IPS-18c (cell line): Measurements from ENCODE around the gene NMT1.

Source experiments
- H3K4me3 ChIP-seq: 2 replicates; pipeline ENCODE4 v1.7.0; 2013; ENCODE audit warnings: low read depth, mild to moderate bottlenecking, low read length, moderate library complexity; ENCODE audit not compliant: insufficient read depth
- H3K9me3 ChIP-seq: one replicate; pipeline ENCODE4 v1.6.1; 2013; ENCODE audit warnings: mild to moderate bottlenecking, low read length, moderate library complexity; ENCODE audit not compliant: control insufficient read depth, insufficient read depth

Gene NMT1

DNA sequence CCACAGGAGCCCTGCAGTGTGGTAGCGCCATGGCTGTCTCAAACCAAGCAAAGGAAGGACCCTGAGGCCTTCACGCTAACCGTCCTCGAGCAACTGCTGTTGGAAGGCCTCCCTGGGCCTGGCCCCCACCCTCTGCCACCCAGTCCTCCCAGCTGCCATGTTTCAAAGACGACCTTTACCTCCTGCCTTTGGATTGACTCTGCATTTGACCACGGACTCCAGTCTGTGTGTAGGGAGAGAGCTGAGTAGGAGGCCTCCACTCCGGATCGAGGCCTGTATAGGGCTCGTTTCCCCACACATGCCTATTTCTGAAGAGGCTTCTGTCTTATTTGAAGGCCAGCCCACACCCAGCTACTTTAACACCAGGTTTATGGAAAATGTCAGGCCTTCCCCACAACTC, 46.9 kb downstream of the NMT1 start:
- Histone ChIP-seq H3K4me3 (no peak overlapping the region), H3K9me3 (peaks cover 2% of the 10 kb centered on the region)

GRCh38 chr17:45108595-45109521, 47.7 kb downstream of the NMT1 start:
- Histone ChIP-seq H3K4me3 (no peak overlapping the region), H3K9me3 (peaks cover 2% of the 10 kb centered on the region)

- no peak overlapping the region for H3K4me3 ChIP-seq
- H3K9me3 ChIP-seq = peaks cover 2% of the 10 kb centered on the region
Observed at GRCh38 chr17:45110676-45111611, 49.8 kb downstream of the NMT1 start.

DNA sequence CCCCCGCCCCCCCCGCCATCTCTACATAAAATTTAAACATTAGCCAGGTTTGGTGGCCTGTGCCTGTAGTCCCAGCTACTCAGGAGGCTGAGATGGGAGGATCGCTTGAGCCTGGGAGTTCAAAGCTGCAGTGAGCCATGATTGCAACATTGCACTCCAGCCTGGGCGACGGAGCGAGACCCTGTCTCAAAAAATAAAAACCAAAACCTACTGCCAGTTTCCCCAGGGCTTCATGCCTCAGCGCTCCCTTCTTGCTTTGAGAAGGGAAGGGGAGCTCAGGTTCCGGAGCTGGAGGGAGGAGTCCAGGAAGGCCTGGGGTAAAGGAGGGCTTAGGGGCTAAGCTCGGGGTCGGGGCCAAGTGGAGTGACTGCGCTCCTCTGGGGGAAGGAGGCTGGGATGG, 50.7 kb downstream of the NMT1 start:
- no peak overlapping the region for H3K4me3 ChIP-seq

DNA sequence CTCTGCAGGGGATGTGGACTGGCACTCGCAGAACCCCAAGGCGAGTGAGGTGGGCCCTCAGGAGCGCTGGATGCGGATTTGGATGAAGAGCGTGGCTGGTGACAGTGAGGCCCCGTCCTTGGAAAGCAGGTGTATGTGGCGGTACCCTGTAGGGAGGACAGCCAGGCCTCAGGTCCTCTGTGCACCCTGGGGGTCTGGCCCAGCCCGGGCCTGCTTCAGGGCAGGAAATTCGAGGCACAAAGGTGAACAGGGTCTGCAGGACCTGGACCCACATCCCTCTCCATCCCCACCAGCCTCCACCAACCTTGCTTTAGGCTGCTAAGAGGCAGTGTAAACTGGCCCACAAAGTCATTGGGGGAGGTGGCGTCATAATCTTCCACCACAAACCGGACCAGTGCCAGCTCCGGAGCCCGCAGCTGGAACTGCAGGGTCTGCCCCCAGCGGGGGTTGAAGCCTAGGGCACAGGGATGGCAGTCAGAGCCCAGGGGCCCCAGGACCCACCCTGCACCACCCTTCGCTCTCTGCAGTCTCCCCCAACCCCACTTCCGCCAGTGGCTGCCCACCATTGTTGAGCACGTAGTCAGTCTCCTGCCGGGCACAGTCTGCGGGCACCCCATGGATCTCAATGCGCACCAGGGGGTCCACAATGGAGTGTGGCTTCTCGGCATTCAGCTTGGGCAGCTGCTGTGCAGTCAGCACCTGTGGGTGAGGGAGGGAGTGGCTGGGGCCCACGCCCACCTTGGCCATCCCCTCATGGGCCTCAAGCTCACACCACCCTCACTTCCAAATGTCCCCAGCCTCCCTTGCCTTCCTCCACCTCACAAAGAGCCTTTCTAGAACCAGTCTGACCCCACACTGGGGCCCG, 51.7 kb downstream of the NMT1 start:
- no peak overlapping the region for H3K4me3 ChIP-seq
- peaks cover 2% of the 10 kb centered on the region for H3K9me3 ChIP-seq

More for the DNA sequence above, 50.7 kb downstream of the NMT1 start:
- peaks cover 2% of the 10 kb centered on the region for H3K9me3 ChIP-seq

DNA sequence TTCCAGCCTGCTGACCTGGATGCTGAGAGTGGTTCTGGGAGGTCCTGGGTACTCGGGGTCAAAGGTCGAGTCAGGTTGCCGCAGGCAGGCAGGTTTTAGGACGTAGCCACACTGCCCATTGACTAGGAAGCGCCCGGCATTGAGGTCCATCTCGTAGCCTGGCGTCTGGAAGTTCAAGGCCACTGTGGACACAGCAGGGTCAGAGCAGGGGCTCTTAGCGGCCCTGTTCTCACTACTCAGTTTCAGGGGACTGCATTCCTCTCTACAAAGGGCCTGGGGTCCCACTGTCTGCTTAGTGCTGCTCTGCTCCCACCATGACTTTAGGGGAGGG, 52.3 kb downstream of the NMT1 start:
- no peak overlapping the region for H3K4me3 ChIP-seq
- peaks cover 2% of the 10 kb centered on the region for H3K9me3 ChIP-seq

DNA sequence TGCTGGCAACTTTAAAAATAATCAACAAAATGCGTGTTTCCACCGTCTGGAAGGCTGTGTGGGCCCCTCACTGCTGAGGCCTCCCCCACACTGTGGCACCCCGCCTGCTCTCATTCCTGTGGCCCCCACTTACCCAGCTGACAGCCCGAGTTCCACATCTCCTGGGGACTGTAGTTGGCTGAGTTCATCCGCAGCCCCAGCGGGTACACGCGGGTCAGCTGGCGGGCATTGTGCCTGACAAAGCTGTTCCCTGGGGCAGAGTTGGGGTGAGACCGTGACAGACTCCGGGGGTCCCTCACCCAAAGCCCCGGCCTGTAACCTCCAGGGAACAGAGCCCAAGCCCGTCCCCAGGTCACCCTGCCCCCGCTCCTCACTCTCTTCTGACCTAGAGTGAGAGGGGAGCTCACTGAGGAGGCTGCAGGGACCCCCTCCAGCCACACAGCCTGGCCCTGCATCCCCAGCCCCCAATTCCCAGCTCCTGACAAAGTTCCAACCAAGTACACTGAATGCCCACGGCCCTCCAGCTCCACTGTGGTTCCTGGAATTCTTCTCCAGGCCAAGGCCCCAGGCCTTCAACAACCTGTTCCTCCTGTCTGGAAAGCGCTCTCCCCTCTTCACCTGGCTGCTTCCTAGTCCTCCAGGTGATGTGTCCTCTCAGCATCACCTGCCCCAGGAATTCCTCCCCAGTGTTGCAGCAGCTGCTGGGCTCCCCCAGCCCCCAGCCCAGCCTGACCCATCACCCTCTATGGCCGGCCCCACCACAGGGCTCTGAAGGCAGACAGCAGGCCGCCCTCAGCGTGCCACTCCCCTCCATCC, 53.2 kb downstream of the NMT1 start:
- no peak overlapping the region for H3K4me3 ChIP-seq

DNA sequence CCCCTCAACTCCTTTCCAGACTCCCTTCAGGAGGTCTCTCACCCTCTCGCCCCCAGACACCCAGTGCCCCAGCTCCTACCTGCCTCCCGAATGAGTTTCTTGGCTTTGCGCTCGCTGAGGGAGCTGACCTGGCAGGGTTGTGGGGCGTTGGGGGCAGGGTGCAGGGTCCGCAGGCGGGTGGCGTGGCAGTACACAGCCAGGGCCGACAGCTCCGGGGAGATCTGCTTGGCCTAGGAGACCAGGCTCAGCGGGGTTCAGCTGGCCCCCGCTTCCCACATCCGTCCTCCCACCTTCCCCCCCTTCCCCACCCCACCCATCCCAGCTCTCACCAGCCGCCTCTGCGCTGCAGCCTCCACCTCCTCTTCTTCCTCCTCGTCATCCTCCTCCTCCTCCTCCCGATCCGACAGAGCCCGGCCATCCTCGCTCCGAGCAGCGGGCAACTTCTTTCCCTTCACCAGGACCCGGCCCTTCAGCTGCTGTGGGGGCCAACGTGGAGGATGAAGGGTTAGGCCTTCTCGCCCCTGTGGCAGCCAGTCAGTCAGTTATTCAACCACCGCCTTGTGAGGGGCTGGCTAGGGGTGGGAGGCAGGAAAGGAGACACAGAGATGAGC, 54.0 kb downstream of the NMT1 start:
- no peak overlapping the region for H3K4me3 ChIP-seq
- peaks cover 2% of the 10 kb centered on the region for H3K9me3 ChIP-seq

More for the DNA sequence above, 53.2 kb downstream of the NMT1 start:
- peaks cover 2% of the 10 kb centered on the region for H3K9me3 ChIP-seq

DNA sequence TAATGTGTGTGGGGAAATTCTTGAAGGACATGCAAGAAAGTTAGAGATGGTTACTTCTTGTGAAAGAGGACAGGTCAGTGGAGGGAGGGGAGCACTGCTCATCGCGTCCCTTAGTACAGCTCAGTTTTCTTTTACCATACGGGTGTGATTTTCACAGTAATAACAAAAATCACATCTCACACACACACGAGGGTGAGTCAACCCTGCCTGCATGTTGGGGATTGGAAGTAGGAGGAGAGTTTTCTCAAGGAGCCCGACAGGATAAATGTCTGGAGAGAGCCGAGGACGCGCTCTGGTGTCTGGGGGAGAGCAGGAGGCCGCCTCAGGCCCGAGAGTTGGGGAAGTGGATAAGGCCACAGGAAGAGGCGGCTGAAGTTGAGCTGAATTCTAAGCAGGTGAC, 54.8 kb downstream of the NMT1 start:
- H3K9me3 ChIP-seq = peaks cover 2% of the 10 kb centered on the region
- H3K4me3 ChIP-seq = no peak overlapping the region

DNA sequence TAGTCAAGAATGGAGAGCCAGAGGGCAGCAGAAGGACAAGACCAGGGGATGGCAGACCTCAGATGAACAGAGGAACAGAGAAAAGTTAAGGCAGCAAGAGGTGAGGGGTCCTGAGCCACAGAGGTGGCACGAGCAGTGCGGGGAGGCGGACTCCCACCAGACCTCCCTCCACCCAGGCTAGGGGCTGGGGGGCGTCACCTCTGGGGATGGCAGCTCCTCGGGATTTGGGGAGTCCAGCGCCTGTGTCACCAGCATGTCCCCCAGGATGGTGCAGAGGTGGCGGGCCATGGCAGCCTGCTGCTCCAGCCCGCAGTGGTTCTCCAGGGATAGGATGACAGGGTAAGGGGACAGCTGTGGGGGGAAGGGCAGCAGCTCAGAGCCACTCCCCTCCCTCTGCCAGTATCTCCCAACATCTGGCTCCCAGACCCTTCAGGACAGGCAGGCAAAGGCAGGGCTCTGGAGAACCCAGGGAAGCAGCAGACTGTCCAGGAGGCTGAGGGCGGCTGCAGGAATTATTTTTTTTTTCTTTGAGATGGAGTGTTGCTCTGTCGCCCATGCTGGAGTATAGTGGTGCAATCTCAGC, 55.4 kb downstream of the NMT1 start:
- Histone ChIP-seq H3K9me3 (peaks cover 2% of the 10 kb centered on the region), H3K4me3 (no peak overlapping the region)

DNA sequence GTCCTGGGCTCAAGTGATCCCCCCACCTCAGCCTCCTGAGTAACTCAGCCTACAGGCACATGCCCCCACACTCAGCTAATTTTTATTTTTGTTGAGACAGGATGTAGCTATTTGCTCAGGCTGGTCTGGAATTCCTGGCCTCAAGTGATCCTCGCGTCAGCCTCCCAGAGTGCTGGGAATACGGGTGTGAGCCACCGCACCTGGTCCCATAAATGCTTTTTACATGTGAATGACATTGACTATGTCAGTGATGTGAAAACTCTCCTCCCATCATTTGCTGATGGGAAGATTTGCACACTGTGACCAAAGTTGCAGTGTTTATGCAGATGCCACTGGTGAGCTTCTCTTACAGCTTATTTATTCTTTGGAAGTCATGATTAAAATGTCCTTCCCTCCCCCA, 56.2 kb downstream of the NMT1 start:
- H3K9me3 ChIP-seq = no peaks in the 10 kb centered on the region

DNA sequence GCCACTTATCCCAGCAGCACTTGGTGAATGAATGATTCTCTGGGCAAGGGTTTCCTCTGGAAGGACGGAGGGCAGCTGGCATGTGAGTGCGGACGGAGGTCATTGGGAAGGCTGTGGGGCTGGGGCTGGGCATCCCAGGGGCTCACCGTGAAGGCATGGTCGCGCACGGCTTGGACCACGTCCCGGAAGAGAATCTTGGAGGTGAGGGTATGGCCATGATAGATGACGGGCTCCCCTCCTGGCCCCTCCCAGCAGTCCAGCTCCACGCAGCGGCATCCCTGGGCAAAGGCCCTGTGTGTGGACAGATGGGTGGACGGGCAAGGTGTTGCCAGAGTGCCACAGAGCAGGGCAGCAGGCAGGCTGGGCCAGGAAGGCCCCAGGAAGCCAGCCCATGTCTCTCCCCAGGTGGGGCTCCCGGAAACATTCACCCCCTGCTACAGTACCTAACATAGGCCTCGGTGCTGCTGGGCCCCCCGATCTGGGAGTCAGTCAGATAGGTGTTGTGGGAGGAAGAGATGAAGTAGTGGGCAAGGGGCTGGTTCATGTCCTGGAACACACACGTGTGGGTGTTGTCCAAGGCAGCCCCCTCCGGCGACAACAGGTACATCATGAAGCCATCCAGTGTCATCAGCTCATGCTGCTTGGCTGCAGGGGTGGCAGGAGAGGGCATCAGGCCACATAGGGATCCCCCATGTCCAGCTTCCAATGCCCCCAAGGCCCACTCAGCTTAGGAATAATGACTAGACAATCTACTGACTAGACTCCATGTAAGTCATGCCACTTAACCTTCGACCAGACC, 56.9 kb downstream of the NMT1 start:
- Histone ChIP-seq H3K4me3 (no peak overlapping the region), H3K9me3 (no peaks in the 10 kb centered on the region)

More for the DNA sequence above, 56.2 kb downstream of the NMT1 start:
- H3K4me3 ChIP-seq = no peak overlapping the region

DNA sequence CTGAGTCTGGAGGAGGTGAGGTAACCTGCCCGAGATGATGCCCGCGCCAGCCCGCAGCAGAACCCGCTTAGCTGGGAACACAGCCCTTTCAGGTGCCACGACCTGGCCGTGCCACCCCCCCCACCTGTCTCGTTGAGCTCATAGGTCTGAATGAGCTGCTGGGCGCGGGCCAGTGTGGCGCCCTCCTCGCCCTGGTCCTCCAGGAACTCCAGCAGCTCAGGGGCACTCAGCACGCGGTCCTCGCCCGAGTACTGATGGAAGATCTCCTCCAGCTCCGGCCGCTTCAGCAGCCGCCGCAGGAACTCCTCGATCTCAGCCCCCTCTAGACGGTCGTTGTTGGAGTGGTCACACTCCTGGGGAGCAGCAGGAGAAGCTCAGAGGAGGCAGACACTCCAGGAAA, 57.6 kb downstream of the NMT1 start:
- no peak overlapping the region for H3K4me3 ChIP-seq
- no peaks in the 10 kb centered on the region for H3K9me3 ChIP-seq

GRCh38 chr17:45119964-45120363, 58.8 kb downstream of the NMT1 start:
- Histone ChIP-seq H3K9me3 (no peaks in the 10 kb centered on the region), H3K4me3 (no peak overlapping the region)

DNA sequence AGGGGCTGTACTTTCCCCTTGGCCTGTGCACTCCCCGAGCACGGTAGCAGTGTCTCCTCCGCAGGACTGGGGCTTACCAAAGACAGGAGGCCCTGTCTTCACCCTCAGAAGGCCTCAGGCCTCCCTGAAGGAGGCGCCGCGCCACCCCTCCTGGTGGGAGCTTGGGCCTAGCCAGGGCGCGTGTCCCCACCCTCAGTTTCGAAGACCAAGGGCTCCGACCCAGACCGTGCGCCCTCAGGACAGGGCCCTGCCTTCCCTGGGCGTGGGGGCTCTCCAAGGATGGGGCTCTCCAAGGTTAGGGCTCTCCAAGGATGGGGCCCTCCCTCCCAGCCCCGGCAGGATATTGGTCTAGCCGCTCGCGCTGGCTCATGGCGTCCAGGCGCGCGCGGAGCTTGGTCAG, 59.4 kb downstream of the NMT1 start:
- H3K4me3 ChIP-seq = no peak overlapping the region
- no peaks in the 10 kb centered on the region for H3K9me3 ChIP-seq
